Fibroblast of skin of right biceps (primary cell): ENCODE results near the gene USP48.
"Not testable (repeated sequence)": the region's sequence is repeated elsewhere in the genome, so short reads cannot be mapped to it uniquely, and the experiment has no call there.

Source experiments
- DNase-seq: peaks from one replicate; pipeline ENCODE4 v3.0.0-alpha.2; 2013

The USP48 gene

DNA sequence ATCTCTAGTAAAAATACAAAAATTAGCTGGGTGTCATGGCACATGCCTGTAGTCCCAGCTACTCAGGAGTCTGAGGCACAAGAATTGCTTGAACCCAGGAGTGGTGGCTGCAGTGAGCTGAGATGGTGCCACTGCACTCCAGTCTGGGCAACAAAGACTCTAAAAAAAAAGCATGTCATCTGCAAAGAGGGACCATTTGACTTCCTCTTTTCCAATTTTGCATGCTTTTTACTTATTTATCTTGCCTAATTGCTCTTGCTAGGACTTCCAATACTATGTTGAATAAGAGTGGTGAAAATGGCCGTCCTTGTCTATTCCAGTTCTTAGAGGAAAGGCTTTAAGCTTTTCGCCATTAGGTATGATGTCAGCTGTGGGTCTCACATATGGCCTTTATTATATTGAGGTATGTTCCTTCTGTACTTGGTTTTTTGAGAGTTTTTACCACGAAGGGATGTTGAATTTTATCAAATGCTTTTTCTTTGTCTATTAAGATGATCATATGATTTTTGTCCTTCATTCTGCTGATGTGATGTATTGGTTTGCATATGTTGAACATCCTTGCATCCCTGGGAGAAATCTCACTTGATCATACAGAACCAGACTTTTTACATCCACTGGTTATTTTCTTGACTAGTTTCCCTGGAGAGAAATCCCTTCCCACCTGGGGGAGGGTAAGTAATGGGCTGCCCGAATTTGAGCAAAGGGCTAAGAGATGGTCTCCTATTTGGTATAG, 96.8 kb downstream of the USP48 start:
- no peak for DNase-seq

DNA sequence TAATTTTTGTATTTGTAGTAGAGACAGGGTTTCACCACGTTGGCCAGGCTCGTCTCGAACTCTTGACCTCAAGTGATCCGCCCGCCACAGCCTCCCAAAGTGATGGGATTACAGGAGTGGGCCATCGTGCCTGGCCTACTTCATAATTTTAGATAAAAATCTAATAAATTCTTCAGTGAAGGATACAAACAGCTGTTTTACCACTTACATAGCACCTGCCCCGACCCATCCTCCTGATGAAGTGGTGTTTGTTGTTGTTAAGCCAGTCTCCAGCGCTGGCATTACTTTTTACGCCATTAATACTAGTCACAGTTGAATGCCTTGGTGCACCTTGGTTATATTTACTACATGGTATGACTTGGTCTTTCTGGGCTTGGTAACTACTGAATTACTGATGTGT, 101.5 kb downstream of the USP48 start:
- DNase-seq, result no peak

DNA sequence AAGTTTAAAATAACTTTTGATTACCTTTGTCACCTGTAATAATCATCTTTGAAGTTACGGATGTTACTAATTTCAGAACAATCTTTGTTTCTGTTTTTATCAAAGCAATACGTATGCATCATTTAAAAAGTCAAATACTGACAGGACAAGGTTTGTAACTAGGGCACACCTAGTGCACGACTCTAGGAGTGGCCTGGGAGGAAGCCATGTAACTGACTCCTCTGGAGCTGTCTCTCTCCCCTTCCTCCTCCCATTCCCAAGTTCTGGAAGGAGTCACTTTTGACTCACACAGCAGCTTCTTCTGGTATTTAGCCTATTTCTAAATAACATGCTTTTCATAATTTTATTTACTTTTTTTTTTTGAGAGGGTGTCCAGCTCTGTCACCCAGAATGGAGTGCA, 102.0 kb downstream of the USP48 start:
- peak; percentile 55 for DNase-seq

DNA sequence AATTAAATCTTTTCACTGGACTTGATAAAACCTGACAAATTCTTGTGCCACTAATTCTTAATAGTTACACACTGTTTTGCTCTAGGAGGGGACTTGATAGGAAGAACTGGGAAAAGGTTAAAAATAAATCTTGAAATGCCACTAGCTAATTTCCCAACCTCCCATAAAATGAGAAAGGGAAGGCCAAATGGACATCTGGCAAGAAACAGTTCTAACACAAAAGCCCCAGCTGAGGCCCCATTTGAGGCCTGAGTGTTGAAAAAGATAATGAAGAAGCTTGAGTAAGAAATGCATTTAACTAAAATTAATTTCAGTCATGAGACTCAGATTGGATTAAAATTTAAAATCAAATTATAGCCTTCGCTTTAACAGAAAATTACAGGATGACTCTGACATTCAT, 102.6 kb downstream of the USP48 start:
- DNase-seq, result no peak

DNA sequence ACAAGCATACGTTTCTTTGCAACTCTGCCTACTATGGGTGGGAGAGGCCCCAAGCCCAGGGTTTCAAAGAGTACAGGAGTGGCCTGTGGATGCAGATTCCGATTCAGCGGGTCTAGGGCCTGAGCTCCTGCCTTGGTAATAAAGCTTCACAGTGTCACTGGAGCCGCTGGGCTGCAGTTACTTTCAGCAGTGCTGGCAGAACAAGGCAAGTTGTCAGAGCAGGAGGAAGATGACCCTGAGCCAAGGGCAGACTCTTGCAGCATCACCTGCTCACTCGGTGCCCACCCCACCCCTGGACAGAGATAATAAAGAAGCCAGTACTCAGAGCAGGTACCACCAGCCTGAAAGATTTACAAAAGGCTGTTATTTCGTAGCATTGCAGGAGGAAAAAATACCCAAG, 105.8 kb downstream of the USP48 start:
- DNase-seq, result no peak

DNA sequence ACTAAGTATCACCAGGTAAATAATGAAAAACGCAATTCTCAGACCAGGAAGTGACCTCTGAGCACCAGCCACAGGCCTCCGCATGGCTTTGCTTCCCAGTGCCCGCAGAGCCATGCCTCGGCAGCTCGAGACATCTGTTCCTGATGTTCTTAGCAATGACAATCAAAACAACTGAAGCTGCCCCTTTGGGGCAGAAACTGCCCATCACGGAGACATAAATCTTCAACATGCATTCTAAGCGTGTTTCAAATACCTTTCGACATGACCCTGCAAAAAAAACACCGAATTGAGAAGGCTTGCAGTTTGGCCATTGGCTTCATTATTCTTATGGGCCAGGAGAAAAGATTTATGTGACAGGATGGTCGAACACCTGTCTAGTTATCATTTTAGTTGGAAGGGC, 108.0 kb downstream of the USP48 start:
- no peak for DNase-seq

DNA sequence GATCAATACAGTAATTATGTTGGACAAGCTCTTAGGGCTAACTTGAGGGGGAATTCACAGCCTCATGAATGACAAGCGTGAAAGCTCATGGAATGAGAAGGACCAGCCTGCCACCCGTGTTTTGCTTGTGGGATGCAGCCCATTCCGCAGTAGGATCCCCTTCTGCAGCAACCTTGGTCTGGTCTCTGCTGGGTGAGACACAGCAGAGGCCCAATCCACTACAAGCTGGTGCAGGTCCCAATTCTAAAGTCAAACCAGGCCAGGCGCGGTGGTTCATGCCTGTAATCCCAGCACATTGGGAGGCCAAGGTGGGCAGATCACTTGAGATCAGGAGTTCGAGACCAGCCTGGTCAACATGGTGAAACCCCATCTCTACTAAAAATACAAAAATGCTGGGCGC, 109.1 kb downstream of the USP48 start:
- not testable (repeated sequence) for DNase-seq

DNA sequence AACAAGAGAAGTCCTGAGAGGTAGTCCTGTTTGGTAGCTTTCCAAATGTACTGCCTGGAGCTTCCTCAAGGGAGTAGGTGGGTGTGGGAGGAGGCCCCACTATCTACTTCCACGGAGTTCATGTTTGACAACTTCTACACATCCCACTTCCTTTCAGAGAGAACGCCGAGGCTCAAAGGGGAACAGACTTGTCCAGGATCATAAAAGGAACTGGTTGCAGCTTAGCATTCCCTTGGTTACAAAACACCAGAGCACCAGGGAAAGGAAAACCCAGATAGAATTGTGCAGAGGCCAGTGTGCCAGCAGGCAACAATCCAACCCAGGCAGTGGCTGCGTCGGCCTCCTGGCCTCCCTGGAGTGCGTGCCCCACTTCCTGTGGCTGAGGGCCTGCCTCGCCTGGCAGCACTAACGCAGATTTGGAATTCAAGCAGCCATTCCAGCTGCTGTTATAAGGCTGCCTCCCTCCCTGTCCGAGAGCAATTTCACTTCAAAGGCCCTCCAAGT, 109.6 kb downstream of the USP48 start:
- peak; percentile 76 for DNase-seq

DNA sequence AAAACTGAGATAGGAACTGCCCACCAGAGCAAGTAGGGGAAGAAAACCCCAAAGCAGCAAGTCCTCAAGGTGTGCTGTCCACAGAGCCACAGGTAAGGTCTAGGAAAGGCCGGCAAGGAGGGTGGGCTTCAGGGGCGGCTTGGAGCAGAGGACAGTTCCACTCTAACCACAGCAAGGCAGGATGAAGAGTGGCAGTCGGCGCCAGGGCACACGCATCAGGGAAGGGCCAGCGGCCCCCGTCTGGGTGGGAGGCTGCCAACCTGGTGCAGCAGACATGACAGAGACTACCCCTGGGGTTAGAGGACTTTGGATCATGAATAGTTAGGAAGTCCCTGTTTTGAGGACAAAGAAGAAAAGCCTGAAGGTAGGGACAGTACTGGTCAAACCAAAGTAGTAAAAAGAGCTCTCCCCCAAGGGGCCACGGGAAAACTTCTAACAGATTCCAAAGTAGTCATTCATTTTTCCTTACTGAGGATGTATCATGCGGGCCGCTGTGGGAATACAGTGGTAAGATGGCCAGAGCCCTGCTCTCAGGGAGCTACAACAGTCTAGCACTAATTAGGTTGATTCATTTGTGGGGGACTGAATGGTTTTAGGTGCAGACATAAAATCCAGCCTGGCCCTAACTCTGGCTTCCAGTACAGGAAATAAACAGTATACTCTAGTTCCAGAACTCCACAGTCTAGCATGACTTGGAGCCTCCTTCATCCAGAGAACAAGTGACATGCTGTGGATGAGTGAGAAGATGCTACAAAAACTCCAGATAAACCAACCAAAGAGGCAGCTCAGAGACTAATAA, 110.3 kb downstream of the USP48 start:
- DNase-seq, result peak; percentile 72

DNA sequence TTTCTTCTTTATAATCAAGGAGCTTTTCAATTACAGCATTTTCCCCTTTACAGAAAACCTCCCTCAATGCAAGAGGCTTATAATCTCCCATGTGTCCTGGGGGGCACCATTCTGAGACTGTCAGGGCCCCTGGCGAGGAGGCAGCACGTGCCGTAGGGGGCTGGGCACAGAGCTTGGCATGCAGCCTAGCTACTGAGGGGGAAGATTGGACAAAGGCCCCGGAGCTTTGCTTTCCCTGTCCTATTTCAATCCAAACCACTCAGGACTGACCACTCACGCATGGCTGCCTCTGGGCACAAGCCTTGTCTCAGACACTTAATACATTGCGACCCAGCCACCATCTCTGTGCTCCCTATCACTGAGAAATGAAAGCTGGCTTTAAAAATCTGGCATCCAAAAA, 111.0 kb downstream of the USP48 start:
- DNase-seq, result no peak

DNA sequence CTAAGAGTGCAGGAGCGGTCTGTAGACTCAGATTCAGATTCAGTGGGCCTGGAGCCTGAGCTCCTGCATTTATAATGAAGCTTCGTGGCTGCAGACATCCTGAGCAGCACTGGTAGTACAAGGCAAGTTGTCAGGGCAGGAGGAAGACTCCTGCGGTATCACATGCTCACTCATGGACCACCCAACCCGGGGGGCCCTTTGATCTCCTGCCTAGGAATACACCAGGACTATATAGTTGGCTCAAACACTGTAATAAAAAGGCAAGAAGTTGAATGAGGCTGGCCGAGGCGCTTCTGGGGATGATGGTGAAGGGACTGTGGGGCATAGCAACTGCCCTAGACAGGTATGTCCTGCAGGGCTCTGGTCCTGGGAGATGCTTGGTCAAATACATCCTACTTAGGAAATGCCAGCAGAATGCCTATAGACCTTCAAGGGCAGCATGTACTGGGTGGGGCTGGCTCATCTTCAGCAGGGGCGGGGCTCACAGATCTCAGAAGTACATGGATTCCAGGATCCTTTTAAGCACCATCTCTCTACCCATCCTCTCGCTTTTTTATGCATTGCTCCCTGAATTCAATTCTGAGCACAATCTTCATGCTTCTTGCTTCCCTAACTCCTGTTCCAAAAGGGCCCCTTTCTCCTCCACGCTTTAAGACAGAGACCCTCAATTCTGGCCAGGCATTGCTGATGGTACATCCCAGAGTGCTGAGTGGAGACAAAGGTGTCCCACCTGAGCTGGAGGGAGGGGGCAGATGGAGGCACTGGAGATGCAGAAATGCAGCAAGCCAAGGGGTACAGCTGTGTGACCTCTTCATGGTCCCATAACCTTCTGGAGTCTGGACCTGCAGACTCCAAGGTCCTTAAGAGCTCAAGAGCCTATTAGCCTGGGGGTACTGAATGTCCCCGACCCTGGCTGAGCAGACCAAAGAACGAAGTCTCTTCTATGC, 111.7 kb downstream of the USP48 start:
- no peak for DNase-seq

DNA sequence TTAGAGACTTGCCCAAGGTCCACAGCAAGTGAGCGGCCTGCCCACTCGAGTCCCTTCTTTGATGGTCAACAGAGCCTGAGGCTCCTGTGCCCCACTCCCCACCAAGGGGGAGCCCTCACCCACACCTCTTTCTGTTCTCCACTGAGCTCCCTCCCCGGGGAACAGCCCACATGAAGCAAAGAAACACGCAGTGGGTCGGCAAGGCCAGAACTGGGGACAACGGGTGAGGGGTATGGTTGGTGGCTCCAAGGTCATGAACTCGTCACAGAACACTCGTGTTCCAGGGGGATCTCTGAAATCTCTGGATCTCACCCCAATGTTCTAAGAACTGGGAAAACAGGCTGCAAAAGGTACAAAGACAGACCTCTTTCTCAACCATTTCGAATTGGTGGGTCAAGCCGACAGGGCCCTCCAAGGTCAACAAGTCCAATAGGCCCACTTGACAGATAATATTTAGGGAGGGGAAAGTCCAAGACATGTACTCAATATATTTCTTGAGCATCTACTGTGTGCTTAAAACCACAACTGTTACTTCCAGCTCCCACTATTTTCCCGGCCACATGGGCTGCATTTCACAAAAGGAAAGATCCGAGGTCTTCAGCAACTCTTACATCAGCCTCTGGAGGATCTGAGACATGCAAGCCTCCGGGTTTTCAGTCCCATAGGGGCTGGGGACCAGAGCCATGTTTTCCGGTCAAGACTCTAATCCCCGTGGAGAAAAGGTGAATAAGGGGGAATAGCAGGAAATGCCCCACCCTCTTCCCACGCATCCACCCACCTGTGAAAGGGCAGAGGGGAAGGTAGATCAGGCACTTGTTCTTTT, 112.7 kb downstream of the USP48 start:
- no peak for DNase-seq

DNA sequence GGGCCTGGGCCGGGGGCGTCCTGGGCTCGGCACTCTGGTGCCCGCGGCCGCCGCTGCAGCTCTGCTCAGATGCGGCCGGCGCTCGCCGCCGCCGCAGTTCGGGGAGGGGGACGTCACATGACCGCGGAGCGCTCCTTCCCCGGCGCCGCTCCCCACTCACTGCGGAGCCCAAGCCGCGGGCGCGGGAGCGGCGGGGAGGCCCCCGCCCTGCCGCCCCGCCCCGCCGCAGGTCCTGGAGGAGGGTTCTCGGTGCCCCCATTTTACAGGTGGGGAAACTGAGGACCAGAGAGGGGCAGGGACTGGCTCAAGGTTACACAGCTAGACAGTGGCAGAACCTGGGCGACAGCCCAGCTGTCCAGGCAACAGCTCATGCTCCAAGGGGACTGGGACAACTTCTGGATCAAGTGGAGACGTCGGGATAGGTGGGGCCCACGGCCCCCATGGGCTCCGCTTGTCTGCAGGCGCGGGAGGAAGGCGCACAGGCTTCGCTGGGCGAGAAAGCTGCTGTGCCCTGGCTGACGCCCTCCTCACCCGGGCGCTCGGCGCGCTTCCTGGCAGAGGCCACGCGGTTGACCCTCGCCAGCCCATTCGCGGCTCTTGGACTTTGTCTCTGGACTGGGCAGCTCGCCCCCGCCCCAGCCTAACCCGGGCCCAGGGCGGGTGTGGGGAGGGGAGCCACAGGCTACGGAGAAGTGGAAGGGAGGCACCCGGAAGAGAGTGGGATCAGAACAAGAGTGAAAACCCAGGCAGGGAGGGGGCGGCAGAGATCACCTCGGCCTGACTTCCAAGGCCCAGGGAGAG, 113.5 kb downstream of the USP48 start, which contains the start of gene RAP1GAP:
Gene RAP1GAP, minus strand, starts transcription at position 100 of the 801 bp plus-strand sequence. CDS start 49,325 bp downstream, outside the sequence.
- no peak for DNase-seq

DNA sequence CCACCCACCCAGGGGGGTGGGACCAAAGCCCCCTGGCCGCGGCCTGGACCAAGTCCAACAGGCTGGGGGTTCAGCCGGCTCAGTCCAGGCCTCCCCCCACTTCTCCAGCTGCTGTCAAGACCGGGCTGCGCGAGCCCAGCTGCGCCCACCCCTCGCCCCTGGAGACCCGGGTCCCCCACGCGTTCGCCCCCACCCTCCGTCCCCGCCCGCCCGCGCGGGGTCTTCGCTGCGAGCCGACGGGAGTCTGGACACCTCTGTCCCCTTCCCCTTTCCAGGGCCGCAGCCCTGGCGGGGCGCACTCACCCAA, 114.0 kb downstream of the USP48 start:
- no peak for DNase-seq

DNA sequence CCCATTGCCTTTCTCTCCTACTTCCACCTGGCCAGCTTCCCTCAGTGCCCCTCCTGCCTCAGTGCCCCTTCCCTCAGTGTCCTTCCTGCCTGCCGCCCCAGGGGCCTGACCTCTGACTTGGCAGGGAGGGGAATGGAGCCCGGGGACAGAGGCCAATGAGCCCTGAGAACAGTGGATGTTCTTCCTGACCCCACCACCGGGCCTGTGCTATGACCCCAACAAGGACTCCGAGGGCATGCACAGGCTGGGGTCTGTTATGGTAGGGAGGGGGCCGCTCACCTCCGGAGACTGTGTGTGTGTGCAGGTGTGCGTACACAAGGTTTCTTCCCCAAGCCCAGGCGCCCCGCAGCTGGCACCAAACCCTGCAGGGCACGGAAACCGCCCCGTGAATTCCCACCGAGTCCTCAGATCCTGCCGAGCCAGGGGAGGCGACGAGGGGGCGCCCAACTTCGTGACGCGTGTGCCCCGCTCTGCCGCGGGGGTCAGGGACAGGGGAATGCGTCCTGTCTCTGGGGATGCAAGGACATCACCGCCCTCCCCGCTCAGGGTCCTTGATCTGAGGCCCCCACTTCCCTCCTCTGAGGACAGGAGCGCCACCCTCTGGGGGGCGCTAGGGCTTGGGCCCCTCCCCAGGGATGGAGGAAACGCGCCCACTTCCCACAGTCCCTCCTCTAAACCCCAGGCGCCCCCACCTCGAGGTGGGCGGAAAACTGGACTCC, 114.6 kb downstream of the USP48 start:
- no peak for DNase-seq

DNA sequence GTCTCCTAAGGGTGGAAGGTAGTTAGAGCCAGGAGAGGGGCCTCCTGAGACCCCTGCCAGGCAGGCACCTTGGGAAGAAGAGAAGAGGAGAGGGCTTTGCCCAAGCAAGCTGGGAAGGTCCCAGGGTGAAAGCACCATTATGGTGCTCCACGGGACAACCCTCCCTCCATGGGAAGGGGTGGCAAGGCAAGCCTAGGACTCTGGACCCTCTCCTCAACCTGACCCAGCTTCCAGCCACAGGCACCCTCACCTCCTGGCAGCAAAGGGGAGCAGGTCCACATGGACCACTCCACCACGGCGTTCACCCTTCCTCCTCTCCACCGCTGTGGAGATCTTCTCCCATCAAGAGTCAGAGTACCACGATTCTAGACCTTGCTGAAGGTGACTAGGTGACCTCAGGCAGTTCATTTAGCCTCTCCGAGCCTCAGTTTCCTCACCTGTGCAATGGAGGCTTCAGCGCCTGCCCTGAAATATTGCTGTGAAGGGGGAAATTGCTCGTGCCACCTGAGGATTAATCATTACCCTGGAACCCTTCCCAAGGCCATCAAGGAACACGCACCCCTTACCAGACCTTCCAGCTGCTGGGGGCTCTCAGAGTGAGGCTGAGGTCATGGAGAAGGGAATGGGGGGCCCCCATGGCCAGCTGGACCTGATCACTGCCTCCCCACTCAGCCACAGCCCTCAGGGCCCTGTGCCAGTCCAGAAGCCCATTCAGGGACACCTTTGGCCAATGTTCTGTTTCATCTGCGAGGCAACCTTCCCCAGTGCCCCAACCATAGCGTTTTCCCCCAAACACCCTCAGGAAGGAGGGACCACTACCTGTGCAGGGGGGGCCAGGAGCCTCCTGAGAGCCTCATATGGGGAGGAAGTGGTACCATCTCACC, 115.4 kb downstream of the USP48 start:
- DNase-seq, result no peak

DNA sequence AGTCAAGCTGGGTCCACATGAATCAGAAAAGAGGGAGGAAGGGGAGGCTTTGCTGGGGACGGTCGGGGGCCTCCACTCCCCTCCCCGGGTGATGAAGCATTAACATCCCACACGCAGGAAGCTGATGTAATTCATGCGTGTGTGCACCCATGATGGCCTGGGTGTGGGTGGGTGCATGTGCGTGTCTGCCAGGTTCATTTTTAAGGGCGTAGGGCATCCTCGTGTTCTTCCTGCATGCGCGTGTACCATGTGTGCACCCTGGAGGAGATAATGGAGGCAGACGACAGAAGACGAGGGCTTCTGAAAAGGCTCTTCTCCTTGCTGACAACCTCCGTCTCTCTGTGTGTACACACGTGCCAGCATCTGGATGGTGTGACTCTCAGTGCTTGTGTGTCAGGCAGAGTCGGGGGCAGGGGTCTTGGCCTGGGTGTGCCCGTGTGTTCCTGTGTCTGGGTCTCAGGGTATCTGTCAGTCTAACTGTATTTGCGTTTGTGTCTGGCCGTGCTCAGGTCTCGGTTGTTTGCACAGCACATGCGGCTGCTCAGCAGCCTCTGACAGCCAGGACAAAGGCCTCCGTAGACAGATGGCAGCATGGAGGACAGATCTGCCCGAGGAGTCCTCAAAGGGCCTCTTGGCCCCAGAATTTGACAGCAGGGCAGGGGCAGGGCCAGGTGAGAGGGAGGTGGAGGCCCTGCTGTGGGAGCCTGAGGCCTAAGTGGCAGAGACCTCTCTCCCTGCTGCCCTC, 116.2 kb downstream of the USP48 start:
- peak; percentile 15 for DNase-seq

DNA sequence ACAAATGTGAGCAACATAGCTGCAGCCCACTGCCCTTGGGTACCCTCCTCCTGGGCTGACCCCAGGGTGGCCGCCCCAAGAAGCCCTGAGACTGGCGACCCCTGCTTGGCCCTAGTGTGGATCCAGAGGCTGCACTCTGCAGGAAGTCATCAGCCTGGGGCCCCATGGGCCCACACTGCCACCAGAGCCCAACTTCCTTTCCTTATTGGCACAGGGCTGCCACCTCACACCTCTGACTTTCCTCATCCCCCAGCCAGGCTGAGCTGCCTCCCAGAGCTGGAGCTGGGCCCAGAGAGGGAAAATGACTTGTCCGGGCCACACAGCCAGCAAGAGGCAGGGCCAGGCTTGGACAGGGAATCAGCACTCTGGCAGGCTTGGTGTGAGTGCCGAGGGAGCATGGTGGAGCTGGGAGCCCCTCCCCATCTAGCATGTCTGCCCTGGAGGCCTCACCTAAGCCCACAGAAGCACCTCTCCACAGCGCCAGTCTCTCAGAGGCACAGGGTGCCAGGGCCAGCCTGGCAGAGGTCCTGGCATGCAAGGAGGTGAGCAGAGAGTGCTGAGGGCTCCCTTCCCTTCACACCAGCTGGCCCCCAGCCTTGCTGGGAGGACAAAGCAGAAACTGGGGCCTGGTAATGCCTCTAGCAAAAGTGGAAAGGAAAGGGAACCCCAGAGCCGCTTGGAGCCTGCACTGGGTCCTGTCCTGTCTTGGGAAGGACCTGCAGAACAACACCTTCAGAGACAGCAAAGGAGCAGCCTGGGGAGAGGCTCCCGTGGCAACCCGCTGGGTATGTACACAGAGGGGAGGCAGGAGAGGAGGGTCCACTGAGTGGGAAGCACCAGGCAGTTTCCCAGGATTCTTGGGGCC, 117.0 kb downstream of the USP48 start:
- DNase-seq, result peak; percentile 22
